OCI-M2 (cell line): Measurements from ENCODE around the gene IQGAP1.
"Not testable (repeated sequence)": the region's sequence is repeated elsewhere in the genome, so short reads cannot be mapped to it uniquely, and the experiment has no call there.

Source experiments
- DNase-seq: peaks from one replicate; lab custom pipeline; 2025; ENCODE audit not compliant: unreplicated experiment; lab: John Stamatoyannopoulos, UW

The IQGAP1 gene

DNA sequence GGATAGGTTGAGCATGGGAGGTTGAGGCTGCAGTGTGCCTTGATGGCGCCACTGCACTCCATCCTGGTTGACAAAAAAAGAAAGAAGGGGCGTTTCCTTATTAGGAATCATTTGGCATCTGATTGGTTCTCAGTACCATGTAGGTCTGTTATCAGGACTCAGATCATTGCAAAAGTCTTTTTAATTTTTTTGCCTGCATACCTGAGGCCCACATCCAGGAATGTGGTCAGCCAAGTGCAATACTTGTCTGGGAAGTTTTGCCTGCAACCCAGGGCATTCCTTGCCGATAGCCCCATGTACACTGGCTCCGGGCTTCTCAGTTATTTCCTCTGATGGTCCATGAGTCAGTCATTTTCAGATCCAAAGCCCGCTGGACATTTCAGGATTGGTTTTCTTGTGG is 91.6 kb downstream of the IQGAP1 start:
- no peak for DNase-seq

DNA sequence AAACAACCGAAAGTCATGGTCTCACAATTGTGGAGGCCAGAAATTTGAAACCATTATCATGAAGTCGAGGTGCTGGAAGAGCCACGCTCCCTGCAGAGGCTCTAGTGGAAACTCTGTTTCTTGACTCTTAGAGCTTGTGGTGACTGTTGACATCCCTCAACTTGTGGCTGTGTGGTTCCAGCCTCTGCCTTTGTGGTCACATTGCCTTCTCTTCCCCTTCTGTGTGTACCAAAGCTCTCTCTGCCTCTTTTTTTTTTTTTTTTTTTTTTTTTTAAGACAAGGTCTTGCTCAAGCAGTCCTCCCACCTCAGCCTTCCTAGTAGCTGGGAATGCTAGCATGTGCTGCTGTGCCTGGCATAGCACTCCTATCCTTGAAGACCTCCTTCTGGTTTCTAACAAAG is 93.0 kb downstream of the IQGAP1 start:
- DNase-seq, result no peak

DNA sequence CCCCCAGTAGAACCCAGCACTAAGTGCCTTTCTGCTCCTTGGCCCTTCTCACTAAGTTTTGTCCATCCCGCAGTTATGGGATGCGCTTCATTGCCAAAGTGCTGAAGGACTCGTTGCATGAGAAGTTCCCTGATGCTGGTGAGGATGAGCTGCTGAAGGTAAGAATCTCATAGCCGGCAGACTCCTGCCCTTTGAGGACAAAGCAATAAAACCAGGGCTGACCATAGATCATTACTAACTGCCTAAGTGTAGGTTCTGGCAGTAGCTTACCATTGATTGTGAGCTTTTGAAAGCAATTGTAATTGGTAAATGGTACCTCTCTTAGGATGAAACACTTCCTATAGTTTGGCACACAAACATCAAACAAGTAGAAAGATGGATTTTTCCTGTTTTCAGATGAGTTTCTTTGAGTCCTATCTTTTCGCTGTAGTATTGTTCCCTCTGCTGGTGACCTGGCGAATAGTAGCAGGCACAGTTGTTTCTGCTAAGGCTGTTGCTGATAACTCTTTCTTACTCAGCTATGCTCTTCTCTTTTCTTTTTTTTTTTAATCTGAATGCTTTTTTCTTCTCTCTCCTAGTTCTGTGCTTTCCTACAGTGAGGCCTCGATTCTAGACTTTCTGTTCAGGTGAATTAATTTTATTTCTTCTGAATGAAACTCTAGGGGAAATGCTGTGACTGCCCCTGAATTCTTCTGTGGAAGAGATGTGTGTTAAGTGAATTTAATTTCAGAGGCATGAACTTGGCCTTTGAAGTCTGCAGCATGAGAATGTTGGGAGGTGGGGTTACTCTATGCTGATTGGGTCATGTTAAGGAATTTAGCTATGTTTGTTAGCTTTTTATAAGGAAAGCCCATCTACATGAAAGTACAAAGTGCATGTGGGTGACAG is 94.3 kb downstream of the IQGAP1 start:
- DNase-seq, result no peak

DNA sequence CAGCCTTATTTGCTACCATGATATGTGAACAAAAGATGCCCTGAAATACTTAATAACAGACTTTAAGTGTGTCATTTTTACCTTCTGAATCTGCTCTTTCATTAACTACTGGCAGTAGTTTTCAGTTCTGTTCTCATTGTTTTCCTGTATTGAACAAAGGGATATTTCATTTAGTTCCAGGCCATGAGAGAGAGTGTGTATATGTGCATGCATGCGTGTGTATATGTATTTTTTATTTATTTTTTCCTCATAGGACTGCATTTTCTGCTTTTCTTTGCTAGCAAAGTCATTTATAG is 94.9 kb downstream of the IQGAP1 start:
- no peak for DNase-seq

DNA sequence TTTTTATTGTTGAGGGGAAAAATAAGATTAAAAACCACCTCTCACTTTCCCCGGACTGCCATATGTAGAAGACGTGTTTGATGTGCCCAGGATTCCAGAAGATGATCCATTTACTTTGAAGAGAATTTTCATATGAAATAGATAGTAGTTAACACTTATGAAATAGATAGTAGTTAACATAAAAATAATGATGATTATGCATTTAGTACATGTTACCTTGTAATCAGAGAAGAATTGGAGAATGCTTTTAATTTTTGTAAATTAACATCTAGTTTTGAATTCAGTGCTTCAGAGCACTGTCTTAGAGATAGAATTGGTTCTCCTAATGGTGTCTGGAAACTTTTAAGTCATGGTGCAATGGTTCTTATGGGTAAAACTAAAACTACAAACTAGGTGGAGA is 95.6 kb downstream of the IQGAP1 start:
- no peak for DNase-seq

DNA sequence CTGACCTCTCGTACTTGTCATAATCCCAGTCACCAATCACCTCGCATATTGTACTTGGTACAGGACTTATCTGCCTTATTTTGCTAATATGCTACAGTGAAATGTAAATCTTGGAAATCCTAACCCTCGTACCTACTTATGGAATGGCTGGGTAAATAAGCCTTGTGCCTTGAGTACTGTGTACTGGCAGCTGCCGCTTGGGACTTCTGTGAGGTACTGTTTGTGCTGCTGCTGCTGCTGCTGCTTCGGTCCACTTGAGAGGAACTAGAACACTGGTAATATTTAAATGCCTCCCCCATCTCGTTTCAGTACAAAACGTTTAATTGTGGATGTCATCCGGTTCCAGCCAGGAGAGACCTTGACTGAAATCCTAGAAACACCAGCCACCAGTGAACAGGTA is 99.1 kb downstream of the IQGAP1 start:
- DNase-seq, result no peak

DNA sequence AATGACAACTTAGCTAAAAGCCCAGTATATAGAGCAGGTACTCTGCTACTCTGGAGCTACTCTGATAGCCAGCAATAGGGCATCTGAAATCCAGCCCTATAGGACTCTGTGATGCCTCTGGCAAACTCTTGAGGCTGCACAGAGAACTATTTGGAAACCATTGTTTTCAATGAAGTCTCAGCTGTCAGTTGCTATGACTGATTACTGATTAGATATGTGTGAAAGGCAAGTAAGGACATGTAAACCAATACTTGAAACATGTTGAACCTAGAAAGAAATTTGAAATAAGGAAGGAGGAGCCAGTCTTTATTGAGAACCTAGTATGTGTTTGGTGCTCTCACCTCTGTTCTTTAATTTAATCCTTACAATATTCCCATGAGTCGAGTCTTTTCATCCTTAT is 101.5 kb downstream of the IQGAP1 start:
- no peak for DNase-seq

DNA sequence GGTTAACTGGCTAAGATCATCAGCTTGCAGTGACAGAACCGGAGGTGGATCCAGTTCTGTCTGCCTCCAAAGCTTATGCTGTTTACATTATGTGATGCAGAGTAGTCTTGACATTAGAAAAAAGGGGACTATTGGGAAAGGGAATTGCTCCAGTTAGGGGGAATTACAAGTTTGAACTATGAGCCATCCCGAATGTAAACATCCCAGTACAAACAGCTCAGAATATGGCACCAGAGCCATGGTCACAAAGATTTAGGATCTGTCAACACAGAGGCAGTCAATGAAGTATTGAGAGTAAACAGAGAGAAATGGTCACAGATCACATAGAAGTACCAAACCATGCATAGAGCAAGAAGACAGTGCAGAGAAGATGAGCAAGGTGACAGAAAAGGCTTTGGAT is 101.9 kb downstream of the IQGAP1 start:
- no peak for DNase-seq

DNA sequence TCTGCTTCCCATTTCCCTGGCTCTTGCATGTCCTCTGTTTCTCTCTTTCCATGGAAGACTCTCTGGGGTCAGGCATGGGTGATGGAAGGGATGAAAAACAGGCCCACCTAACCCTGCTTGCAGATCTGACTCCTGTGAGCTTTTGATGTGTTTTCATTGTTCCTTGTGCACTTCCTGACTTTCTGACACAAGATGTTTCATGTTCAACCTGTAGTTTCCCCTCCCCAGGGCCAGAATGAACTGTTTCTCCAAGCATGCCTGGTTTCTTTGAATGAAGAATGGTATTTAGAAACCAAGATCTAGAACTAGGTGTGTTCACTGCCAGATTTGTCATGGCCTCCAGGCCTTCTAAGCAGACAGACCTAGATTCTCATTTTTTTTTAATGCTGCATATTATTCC is 105.6 kb downstream of the IQGAP1 start:
- no peak for DNase-seq

DNA sequence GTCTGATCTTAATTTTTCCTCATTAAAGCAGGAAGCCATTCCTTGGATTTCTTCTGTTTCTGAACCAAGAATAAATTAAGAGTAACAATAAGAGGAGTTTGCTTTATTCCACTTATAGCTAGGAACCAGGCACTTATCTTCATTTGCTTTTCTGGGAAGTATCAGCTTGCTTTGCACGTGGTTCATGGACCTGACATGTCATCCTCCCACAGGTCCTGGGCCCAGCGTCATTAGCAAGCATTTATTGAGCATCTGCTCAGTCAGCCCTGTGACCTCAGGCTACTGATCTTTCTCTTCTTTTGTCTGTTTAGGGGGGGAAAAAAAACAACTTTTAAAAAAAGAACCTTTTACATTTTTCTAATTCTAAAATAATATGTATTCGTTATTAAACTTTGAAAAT is 107.0 kb downstream of the IQGAP1 start:
- DNase-seq, result no peak

DNA sequence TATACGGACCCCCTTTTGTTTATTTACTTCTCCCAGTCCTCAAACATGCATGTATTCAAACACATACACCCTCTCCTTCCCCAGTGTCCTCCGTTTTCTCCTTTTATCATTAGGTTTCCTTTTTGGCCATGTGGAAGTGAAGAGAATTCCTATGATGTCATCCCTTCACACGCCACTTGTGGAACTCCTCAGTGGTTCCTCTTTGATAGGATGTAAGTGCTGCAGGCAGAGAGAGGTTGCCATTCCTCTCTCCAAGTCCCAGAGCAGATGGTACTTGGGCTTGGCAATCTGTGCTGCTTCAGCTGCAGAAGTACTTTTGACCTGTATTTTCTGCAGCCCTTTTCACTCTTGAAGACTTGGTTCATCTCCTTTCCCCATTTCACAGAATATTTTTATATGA is 108.7 kb downstream of the IQGAP1 start:
- DNase-seq, result no peak

DNA sequence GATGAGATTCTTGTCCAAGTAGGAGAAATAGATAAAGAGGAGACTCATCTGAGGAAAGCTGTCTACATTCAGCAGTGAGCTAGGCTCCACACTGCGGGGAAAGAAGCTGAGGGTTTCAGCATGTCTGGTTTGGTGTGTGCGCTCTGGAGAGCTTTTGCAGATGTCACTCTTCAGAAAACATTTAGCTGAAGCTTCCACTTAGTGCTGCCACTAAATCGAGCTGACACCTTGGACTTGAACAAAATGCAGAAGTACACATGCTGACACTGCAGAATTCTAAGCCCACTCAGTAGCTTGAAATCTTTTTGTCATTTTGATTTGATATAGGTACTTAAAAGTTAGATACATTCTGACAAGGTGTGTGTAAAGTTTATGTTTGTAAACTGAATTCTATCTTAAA is 109.3 kb downstream of the IQGAP1 start:
- no peak for DNase-seq

DNA sequence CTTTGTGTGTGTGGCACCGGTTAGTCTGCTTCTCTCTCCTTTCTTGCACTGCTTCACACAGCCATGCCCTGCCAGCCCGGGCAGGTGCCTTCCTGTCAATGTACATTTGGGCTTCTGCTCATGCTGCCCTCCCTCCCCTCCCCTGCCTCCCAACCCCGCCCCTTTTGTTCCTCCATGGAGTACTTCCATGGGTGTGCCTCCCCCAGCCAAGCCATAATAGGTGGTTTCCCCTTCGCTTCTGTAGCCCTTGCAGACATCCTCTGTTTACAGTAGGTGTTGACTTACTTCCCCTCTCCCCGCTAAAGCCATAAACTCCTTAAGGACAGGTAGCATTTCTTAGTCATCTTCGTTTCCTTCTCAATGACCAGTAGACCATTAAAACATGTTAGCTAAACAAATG is 109.9 kb downstream of the IQGAP1 start:
- no peak for DNase-seq

DNA sequence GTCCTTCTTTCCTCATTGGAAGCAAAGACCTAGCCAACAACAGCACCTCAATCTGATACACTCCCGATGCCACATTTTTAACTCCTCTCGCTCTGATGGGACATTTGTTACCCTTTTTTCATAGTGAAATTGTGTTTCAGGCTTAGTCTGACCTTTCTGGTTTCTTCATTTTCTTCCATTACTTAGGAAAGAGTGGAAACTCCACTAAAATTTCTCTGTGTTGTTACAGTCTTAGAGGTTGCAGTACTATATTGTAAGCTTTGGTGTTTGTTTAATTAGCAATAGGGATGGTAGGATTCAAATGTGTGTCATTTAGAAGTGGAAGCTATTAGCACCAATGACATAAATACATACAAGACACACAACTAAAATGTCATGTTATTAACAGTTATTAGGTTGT is 112.1 kb downstream of the IQGAP1 start:
- no peak for DNase-seq

DNA sequence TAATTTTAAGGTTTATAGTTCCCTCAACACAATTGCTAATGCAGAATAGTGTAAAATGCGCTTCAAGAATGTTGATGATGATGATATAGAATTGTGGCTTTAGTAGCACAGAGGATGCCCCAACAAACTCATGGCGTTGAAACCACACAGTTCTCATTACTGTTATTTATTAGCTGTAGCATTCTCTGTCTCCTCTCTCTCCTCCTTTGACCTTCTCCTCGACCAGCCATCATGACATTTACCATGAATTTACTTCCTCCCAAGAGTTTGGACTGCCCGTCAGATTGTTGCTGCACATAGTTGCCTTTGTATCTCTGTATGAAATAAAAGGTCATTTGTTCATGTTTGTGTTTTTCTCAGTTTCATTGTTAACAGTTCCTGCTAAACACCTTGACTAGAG is 113.9 kb downstream of the IQGAP1 start:
- DNase-seq, result no peak

DNA sequence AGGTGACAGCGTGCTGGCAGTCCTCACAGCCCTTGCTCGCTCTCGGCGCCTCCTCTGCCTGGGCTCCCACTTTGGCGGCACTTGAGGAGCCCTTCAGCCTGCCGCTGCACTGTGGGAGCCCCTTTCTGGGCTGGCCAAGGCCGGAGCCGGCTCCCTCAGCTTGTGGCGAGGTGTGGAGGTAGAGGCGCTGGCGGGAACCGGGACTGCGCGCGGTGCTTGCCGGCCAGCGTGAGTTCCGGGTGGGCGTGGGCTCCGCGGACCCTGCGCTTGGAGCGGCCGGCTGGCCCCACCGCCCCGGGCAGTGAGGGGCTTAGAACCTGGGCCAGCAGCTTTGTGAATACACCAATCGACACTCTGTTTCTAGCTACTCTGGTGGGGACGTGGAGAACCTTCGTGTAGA is 122.7 kb downstream of the IQGAP1 start:
- not testable (repeated sequence) for DNase-seq

DNA sequence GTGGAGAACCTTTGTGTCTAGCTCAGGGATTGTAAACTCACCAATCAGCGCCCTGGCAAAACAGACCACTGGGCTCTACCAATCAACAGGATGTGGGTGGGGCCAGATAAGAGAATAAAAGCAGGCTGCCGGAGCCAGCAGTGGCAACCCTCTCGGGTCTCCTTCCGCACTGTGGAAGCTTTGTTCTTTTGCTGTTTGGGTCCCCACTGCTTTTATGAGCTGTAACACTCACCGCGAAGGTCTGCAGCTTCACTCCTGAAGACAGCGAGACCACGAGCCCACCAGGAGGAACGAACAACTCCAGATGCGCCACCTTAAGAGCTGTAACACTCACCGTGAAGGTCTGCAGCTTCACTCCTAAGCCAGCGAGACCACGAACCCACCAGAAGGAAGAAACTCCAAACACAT is 123.2 kb downstream of the IQGAP1 start:
- DNase-seq, result not testable (repeated sequence)

DNA sequence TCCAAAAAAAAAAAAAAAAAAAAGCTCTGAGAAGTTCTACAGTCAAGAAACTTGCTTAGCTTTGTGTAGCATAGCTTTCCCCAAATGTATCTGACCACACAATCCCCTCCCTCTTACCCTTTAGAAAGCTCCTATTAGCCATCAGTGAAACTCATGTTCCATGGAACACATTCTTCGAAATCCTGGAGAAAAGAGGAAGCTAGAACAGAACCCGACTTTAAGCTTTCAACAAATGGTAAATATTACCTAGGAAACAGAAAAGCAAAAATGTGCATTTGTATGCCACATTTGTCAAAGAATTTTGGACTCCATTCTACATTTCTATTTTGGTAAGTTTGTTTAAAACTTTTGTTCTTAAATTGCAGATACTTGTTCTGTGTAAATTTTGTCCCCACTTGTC is 124.2 kb downstream of the IQGAP1 start:
- no peak for DNase-seq

DNA sequence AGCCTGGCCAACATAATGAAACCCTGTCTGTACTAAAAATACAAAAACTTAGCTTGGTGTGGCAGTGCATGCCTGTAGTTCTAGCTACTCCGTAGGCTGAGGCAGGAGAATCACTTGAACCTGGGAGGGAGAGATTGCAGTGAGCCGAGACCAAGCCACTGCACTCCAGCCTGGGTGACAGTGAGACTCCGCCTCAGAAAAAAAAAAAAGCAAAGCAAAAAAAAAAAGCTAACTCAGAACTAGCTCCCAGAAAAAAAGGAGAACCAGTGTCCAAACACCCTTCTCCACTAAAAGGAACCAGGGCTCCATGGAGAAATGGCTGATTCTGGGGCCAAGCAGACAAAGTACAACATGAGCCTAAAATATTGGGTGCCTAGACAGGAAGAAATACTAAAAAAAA is 124.9 kb downstream of the IQGAP1 start:
- no peak for DNase-seq

DNA sequence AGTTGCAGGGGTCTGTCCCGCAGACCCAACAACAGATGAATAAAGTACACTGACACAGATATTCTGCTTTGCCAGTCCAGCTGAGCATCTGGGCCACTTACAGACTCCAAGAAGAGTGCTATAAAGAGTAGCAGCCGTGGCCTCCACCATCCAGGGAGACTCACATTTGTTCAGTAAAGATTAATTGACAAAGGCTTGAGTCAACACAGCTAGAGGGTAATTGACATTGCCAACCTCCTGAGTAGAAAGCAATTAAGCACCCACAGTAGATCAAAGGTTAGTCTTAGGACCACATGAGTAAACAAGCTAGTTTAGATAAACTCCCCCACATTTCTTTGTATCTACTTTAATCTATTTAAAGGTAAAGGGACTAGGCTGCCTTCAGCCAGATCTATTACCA is 125.4 kb downstream of the IQGAP1 start:
- DNase-seq, result no peak

DNA sequence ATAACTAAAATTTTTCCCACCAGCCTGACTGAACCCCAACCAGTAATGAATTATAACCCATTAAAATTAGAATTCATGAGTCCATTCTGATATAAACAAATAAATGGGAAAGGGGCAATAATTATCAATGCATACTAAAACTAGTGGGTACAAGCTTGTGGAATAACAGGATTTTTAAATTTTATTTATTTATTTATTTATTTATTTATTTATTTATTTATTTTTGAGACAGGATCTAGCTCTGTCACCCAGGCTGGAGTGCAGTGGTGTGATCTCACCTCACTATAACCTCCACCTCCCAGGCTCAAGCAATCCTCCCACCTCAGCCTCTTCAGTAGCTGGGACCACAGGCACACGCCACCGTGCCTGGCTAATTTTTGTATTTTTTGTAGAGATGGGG is 125.9 kb downstream of the IQGAP1 start:
- not testable (repeated sequence) for DNase-seq

DNA sequence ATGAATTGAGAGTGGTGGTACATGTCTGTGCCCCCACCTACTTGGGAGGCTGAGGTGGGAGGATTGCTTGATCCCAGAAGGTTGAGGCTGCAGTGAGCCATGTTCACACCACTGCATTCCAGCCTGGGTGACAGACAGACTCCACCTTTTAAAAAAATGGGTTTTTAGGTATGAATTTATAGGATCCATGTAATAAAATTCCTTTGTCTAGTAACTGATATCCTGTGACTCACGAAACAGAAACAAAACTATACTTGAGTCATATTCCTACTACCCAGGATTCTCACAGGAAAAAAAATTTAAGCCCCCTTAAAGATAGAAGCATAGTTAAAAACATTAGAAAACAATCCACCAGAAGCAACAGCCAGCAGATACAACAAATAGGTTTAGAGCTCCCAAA is 131.6 kb downstream of the IQGAP1 start:
- DNase-seq, result no peak

DNA sequence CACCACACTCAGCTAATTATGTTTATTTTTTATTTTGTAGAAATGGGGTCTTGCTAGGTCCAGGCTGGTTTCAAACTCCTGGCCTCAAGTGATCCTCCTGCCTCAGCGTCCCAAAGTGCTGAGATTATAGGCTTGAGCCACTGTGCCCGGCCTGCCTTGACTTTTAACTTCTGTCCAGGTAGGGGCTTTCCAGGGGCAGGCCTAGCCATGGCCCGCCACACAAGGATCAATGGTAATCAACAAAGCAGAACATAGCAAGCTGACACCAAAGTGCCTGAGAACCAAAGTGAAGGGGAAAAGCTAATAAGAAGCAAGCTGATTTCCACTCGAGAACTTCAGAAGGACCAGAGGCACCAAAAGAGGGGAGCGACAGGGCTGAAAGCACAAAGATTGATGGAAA is 132.3 kb downstream of the IQGAP1 start:
- DNase-seq, result no peak
